22Rv1 (cell line): ENCODE measurements around the gene SPEM2.

Source experiments
- CTCF ChIP-seq: fragments of 450-650 bp; IDR thresholded peaks from 2 replicates; pipeline ENCODE4 v1.5.1; 2017; ENCODE audit warnings: mild to moderate bottlenecking
- ZFX ChIP-seq: fragments of 450-650 bp; IDR thresholded peaks from 2 replicates; pipeline ENCODE4 v1.6.1; 2017; ENCODE audit warnings: antibody characterized with exemption, borderline replicate concordance

GRCh38 chr17:7411427-7411750 is 14.0 kb upstream of the SPEM2 start:
- TF ChIP-seq CTCF (no peak), ZFX (no peak)
